NCI-H748 (cell line): ENCODE measurements around the gene GHDC.
"Not testable (repeated sequence)": the region's sequence is repeated elsewhere in the genome, so short reads cannot be mapped to it uniquely, and the experiment has no call there.

Experiments
- DNase-seq: peaks from one replicate; lab custom pipeline; 2025; ENCODE audit not compliant: unreplicated experiment; lab: John Stamatoyannopoulos, UW

The GHDC gene

DNA sequence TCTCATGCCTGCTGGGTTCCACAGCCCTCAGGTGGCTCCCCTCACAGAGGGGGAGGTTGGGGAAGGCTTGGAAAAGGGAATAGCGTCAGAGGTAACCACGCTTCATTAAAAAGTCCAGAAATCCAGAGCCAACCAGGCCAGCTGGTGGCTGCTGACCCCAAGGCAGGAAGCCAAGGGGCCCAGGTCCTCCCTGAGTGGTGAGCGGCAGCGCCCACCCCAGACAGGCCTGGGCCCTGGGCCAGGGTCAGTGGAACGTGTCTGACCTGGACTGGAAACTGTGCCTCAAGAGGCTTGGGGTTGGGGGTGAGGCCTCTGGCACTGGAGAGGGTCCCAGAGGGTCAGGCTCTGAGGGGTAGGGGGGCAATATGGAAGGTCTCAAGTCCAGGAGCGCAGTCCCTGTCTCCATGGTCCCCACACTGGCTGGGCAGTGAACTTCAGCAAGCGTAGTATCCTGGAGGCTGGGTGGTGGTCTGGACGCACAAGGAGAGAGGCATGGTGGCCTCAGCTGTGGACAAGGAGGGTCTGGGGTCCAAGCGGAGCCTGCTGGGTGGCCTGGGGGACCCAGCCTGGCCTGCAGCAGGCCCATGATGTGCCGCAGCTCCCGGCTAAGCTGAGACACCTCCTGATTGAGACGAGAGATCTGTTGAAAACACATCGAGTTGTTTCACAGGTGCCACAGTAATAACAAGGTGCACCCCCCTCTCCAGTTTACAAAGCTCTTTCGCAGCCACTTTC, 34.3 kb downstream of the GHDC start:
- no peak for DNase-seq

DNA sequence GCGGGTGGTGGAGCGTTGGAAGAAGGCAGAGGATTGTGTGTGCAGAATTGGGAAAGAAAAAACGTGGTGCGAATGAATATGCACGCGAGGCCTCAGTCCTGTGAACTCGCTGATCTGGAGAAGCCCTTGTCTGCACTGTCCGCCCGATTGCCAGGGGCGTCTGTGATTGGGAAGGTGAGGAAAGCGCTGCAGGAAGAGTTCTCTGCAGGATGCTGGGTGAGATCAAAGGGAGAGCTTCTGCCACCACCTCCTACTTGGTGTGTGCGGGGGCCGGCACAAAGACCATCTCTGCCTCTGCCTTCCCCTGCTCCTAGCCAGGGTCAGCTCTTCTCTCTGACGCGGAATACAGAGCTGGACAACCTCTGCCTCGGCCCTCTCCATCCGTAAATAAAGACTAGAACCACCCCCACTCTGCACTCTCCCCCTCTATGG, 38.7 kb downstream of the GHDC start:
- peak; percentile 11 for DNase-seq

DNA sequence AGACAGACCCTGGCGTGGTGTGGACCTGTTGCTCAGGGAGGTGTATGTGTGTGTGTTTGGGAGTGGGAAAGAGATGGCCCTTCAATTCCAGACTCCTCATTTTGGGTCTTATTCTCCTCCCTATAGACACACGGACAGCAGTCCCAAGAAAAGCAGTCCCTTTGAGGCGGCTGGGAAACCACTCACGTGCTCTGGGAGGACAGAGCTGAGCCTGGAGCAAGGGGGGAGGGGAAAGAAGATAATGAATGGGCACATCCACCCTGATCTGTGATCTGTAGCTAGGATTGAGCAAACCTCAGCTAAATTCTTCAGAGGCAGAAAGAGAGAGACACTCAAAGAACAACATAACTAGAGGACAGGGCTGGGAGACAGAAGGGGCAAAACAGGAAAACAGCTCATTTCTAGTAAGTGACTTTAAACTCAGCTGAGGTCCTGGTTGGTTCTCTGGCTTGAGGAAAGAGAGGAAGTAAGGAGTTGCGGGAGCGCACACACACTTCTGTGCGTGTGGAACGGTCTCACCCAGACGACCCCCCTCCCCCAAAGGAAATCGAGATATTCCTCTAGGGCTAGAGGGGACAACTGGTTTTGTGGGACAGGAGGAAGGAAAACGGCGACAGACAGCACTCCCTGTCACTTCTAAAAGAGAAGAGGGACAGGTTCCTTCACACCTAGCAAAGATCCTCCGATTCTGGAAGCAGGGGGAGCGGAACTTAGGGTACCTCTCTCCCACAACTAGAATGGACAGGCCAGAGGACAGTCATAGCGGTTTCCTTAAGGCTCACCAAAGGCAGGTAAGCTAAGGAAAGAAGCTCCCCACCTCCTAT, 40.2 kb downstream of the GHDC start:
- no peak for DNase-seq

DNA sequence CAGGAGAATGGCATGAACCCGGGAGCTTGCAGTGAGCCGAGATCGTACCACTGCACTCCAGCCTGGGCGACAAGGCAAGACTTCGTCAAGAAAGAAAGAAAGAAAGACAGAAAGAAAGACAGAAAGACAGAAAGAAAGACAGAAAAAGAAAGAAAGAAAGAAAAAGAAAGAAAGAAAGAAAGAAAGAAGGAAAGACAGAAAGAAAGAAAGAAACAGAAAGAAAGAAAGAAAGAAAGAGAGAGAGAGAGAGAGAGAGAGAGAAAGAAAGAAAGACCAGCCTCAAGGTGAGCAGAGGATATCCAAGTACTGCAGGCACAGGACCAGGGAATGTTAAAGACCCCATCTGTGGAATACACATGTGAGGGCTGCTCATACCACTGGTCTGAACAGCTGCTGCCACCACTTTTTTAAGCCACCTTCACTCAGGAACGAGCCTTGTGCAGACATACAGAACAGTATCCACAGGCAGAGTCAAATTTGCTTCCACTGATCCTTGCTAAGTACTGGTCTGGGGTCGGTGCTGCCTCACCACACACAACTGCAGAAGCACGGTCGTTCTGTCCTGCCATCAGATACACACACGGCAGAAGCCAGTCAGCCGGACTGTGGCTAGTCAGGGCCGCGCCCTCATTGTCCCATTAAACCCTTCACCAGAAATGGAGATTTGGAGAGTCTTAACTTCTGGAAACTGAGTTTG, 47.2 kb downstream of the GHDC start:
- DNase-seq = no peak

DNA sequence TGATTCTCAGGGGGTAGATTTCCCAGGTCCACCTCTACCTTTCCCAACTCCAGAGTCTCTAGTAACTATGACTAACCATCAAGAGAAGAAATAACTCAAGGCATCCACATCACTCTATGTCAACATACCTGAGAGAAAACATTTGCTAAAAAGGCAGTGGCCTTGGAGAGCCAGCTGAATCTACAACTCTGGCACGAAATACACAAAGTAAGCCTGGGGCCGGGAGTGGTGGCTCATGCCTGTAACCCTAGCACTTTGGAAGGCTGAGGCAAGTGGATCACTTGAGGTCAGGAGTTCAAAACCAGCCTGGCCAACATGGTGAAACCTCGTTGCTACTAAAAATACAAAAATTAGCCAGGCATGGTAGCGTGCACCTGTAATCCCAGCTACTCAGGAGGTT, 51.2 kb downstream of the GHDC start:
- DNase-seq = not testable (repeated sequence)

GRCh38 chr17:42142371-42142896, 51.9 kb downstream of the GHDC start:
- DNase-seq = no peak

- no peak for DNase-seq
These were observed 52.9 kb downstream of the GHDC start for GRCh38 chr17:42141382-42141781.

DNA sequence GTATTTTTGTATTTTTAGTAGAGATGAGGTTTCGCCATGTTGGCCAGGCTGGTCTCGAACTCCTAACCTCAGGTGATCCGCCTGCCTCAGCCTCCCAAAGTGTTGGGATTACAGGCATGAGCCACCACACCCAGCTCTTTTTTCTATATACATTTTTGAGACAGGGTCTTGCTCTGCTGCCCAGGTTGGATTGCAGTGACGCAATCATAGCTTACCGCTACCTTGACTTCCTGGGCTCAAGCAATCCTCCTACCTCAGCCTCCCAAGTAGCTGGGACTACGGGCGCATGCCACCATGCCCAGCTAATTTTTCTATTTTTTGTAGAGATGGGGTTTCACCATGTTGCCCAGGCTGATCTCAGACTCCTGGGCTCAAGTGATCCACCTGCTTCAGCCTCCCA, 53.6 kb downstream of the GHDC start:
- not testable (repeated sequence) for DNase-seq
